ENCODE results near the gene U2AF1.
"Not testable (repeated sequence)": the region's sequence is repeated elsewhere in the genome, so short reads cannot be mapped to it uniquely, and the experiment has no call there.

The U2AF1 gene, protein sequence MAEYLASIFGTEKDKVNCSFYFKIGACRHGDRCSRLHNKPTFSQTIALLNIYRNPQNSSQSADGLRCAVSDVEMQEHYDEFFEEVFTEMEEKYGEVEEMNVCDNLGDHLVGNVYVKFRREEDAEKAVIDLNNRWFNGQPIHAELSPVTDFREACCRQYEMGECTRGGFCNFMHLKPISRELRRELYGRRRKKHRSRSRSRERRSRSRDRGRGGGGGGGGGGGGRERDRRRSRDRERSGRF

DNA sequence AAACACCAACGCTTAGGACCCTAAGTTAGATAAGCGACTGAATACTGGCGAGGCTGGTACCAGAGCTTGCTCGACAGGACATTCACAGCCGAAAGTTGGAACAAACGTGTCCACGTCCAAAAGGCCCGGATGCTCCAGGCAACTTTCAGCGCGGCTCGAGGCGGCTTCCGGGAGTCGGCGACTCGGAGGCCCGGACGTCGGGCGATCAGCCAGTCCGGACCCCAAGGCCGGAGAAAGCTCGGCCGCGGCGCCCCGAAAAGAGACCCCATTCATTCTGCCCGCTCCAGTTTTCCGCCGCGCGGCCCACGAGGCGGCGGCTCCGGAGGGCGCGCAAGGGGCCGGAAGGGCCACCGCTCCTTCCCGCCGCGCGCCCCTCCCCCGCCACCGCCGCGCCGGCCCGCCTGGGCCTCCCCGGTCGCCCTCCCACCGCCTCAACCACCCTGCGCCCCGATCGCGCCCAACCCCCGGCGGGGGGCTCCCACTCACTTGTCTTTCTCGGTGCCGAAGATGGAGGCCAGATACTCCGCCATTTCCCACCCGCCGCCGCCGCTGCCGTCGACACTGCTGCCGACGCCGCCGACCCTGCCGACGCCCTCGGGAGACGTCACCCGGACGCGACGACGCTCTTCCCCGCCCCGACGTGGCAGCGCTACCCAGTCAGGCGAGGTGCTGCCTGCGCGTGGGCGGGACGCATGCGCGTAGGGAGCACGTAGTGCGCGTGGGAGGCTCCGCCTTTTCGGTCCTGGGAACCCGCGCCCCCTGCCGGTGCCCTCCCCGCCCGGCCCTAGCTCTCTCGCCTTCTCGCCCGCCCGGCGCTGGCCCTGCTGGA, at the start of gene U2AF1:
Gene U2AF1 (minus strand): TSS at position 606 of the 829 bp plus-strand sequence. CDS start 76 bp downstream, at position 530.
- peak; percentile 52 for DNase-seq
- H3K27ac Mint-ChIP-seq, result peak within 1 kb of the TSS; percentile 56
- peak; percentile 78 to 89 for ATAC-seq (replicated peaks)
- not testable (repeated sequence) for H3K36me3 Mint-ChIP-seq, H3K27me3 Mint-ChIP-seq, H3K4me1 Mint-ChIP-seq, H3K9me3 Mint-ChIP-seq
- peak within 1 kb of the TSS in 1 of 2 donors; percentile 64 for H3K4me3 Mint-ChIP-seq

DNA sequence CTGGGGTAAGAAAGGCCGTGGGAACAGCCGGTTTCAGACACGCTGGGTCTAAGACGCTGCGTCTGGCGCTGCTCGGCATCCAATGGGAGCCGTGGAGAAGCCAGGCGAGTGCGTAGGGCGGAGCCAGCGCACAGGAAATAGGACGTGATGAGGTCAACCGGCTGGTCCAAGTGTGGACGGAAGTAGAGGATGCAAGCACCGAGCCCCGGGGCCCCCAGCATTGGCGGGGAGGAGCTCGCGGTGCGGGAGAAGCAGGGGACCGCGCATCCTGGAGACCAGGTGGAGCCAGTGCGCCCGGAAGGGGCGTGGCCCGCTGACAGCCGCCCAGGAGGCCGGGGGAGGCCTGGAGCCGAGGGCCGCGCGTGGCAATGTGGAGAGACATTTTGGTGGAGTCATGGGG, 46.2 kb upstream of the U2AF1 start:
- peak in 1 of 2 donors; percentile 14 for ATAC-seq (replicated peaks)
- not testable (repeated sequence) for H3K4me1 Mint-ChIP-seq, H3K27me3 Mint-ChIP-seq, H3K4me3 Mint-ChIP-seq, H3K27ac Mint-ChIP-seq, H3K9me3 Mint-ChIP-seq, DNase-seq, H3K36me3 Mint-ChIP-seq

DNA sequence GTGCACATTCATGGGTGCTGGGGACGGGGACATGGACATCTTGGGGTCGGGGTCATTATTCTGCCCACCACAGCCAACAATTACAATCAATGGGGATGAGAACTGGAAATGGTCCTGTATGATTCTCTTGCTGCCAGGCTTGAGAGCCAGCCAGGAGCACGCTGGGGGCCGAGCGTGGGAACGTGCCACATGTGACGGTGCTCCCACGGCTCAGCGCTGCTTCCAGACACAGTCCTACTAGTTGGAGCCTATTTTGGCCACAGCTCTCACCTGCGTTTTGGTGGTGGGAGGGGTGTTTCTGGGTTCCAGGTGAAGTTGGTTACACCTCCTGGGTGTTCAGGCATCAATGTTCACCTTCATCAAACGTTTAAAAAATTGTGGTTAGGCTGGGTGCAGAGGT, 42.0 kb upstream of the U2AF1 start:
- ATAC-seq (replicated peaks); H3K36me3 Mint-ChIP-seq; H3K27ac Mint-ChIP-seq; H3K4me1 Mint-ChIP-seq; H3K4me3 Mint-ChIP-seq; H3K27me3 Mint-ChIP-seq; H3K9me3 Mint-ChIP-seq; DNase-seq: not testable (repeated sequence)

DNA sequence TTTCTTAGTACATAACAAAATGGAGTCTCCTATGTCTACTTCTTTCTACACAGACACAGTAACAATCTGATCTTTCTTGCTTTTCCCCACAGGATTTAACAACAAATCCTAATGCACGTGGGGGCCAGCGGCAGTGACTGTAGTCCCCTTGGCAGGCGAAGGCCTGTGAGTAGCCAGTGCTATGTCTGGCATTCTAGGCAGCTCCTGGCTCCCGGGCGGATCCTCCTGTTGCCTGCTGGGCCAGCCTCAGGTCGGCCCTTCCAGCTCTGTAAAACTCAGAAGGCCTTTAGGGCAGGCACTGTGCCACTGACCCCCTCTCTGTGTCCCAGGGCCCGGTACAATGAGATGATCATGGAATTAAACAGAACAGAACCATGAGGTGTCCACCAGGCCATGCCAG, 40.6 kb upstream of the U2AF1 start:
- not testable (repeated sequence) for H3K4me3 Mint-ChIP-seq; H3K4me1 Mint-ChIP-seq; H3K27ac Mint-ChIP-seq; DNase-seq; H3K27me3 Mint-ChIP-seq; H3K36me3 Mint-ChIP-seq; H3K9me3 Mint-ChIP-seq; ATAC-seq (replicated peaks)

DNA sequence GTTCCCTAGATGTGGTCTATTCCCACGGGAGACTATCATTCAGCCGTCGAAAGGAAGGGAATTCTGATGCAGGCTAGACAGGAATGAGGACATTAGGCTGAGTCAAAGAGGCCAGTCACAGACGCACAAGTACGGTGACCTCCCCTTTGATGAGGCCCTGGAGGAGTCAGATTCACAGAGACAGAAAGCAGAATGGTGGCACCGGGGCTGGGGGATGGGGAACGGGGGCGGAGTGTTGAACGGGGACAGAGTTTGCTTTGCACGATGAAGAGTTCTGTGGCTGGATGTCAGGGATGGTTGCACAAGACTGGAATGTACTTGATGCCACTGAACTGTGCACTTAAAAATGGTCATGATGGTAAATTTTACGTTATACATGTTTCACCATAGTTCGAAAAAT, 39.3 kb upstream of the U2AF1 start:
- ATAC-seq (replicated peaks); H3K9me3 Mint-ChIP-seq; H3K4me3 Mint-ChIP-seq; DNase-seq; H3K36me3 Mint-ChIP-seq; H3K27me3 Mint-ChIP-seq; H3K4me1 Mint-ChIP-seq; H3K27ac Mint-ChIP-seq: not testable (repeated sequence)

DNA sequence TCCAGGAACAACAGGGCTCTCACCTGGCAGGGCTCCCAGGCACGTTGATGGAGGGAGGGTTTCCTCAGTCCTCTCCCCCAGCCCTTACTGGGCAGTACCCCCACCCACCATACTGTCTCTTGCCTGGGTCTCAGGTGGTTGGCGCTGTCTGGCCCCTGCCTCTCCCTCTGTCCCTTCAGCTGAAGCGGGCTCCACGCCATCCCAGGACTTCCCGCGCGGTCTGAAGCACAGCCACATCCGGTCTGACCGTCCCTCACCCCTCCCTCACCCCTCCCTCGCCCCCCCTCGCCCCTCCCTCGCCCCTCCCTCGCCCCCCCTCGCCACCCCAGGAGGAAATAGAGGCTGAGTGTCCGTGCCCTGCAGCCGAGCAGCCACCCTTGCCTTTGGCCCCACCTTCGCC, 34.0 kb upstream of the U2AF1 start:
- not testable (repeated sequence) for H3K4me3 Mint-ChIP-seq; H3K4me1 Mint-ChIP-seq; H3K27me3 Mint-ChIP-seq; H3K36me3 Mint-ChIP-seq; ATAC-seq (replicated peaks); DNase-seq; H3K27ac Mint-ChIP-seq; H3K9me3 Mint-ChIP-seq

DNA sequence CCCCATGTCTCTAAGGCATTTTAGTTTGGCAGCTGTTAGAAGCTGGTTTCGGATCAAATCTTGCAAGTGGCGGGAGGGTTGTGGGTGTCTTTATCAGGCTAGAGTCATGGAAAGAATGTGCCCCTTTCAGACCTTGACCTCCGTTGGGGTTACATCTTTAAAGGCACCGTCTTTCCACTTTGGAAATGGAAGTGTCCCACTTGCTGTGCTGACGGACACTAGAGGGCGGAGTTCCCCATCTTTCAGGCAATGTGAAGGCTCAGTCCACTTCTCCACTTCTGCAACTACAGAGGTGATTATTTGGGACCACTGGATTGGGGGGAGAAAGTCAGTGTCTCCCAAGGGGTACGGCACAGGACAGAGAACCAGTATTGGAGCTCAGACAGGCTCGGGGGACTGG, 31.6 kb upstream of the U2AF1 start:
- H3K9me3 Mint-ChIP-seq, H3K36me3 Mint-ChIP-seq, DNase-seq, H3K27me3 Mint-ChIP-seq, H3K27ac Mint-ChIP-seq, H3K4me3 Mint-ChIP-seq, H3K4me1 Mint-ChIP-seq: not testable (repeated sequence)
- ATAC-seq (replicated peaks), result peak; percentile 52 to 54

DNA sequence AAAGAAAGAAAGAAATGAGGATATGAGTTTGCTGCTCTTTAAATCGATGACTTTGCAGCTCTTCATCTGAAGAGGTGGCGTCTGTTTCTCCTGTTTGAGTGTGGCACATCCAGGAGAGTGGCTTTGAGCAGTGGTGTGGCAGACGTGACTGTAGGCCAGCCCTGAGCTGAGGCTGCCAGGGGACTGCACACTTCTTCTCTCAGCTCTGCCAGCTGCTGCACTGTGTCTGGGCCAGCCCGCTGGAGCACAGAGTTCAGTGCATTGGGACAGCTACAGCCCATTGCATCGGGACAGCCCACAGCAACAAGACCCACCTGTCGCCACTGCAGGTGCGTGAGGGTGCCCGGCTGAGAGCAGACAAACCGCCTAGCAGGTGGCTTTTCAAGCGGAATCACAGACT, 27.1 kb upstream of the U2AF1 start:
- ATAC-seq (replicated peaks); H3K9me3 Mint-ChIP-seq; H3K4me3 Mint-ChIP-seq; DNase-seq; H3K4me1 Mint-ChIP-seq; H3K27ac Mint-ChIP-seq; H3K27me3 Mint-ChIP-seq; H3K36me3 Mint-ChIP-seq: not testable (repeated sequence)

DNA sequence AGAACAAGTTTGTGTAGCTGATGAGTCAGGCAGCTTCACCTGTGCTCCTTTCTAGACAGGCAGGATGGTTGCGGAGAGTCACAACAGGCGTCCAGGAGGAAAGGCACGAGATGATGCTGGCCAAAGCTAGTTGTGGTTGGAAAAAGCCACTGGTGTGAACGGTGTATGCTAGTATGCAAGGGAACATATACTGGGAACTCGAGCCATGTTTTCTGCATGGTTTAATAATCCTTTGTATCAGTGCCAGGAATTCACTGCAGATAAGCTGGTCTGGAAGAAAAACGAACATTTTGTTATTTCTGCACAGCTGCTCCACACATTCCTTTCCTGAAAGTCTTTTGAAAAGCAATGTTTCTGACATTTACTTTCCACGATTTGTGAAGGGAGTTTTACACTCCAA, 22.7 kb upstream of the U2AF1 start:
- not testable (repeated sequence) for ATAC-seq (replicated peaks); H3K4me3 Mint-ChIP-seq; H3K9me3 Mint-ChIP-seq; H3K36me3 Mint-ChIP-seq; H3K27ac Mint-ChIP-seq; DNase-seq; H3K27me3 Mint-ChIP-seq; H3K4me1 Mint-ChIP-seq

DNA sequence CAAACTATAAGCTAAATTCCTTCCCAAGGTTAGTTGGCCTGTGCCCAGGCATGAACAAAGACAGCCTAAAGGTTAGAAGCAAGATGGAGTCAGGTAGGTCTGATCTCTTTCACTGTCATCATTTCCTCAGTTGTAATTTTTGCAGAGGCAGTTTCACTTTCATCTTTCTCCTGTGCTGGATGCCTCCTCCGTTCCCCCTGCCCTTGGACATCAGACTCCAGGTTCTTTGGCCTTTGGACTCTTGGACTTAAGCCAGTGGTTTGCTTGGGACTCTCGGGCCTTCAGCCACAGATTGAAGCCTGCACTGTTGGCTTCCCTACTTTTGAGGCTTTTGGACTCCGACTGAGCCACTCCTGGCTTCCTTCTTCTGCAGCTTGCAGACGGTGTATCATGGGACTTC, 8.6 kb upstream of the U2AF1 start:
- not testable (repeated sequence) for H3K4me1 Mint-ChIP-seq; H3K4me3 Mint-ChIP-seq; H3K36me3 Mint-ChIP-seq; H3K27me3 Mint-ChIP-seq; H3K27ac Mint-ChIP-seq; DNase-seq; ATAC-seq (replicated peaks); H3K9me3 Mint-ChIP-seq

DNA sequence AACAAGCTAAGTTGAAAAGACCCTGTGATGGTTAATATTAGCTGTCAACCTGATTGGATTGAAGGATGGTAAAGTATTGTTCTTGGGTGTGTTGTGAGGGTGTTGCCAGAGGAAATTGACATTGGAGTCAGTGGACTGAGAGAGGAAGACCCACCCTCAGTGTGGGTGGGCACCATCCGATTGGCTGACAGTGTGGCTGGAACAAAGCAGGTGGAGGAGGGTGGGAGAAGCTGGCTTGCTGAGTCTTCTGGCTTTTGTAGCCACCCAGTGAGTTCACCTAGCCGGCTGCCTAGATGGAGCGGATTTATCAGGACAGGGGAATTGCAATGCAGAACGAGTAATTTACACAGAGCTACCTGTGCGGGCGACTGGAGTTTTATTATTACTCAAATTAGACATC, 7.1 kb upstream of the U2AF1 start:
- not testable (repeated sequence) for H3K36me3 Mint-ChIP-seq; DNase-seq; ATAC-seq (replicated peaks); H3K27me3 Mint-ChIP-seq; H3K4me1 Mint-ChIP-seq; H3K27ac Mint-ChIP-seq; H3K9me3 Mint-ChIP-seq; H3K4me3 Mint-ChIP-seq

DNA sequence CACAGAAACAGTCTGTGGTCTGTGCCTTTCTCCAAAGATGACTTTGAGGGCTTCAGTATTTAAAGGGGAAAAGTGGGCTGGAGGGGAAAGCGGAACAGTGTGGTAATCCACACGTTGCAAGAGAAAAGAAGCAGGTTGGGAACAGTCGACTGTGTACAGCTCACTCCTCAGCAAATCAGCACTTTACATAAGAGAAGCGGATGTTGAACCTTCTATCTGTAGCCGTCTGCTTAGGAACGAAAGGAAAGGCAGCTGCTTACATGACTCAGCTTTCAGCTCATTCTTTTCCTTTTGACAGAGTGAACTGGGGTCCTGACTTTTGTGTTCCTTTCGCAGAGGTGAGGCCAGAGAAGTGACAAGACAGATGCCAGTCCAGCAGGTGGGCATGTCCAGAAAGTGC, 1.6 kb upstream of the U2AF1 start:
- H3K4me3 Mint-ChIP-seq, H3K4me1 Mint-ChIP-seq, H3K36me3 Mint-ChIP-seq, H3K9me3 Mint-ChIP-seq, DNase-seq, H3K27ac Mint-ChIP-seq, H3K27me3 Mint-ChIP-seq: not testable (repeated sequence)
- peak; percentile 25 to 50 for ATAC-seq (replicated peaks)

DNA sequence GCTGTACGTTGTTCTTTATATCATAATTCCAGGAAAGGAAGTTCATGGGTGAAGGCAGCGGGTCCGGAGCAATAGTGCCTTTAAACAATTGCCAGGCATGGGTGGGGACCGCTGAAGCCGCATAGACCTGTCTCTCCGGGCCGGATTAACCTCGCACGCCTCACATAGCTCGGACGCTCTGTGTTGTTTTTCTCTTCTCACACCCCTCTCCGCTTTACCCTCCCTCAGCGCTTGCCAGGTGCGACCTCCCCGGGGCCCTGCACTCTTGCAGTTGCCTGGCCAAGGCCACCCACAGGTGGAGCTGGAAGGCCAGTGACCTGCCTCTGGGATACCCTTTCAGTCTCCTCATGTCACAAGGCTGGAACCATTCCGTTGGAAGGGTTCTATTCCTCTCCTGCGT, 807 bp upstream of the U2AF1 start:
- not testable (repeated sequence) for H3K4me3 Mint-ChIP-seq; H3K9me3 Mint-ChIP-seq; ATAC-seq (replicated peaks)

DNA sequence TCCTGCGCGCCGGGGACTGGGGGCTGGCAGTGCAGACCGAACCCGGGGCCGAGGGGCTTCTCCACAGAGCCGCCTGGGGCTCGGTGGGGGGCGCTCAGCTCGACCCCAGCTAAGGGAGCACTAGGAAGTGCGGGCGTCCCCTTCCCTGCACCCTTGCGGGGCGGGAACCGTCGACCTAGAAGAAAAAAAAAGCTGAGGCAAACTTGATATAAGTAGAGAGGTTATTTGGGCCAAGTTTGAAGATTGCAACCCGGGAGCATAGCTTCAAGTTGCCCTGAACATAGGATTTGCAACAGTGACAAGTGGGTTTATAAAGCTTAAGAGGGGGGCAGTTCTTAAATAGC, 396 bp upstream of the U2AF1 start:
- not testable (repeated sequence) for H3K27me3 Mint-ChIP-seq, H3K36me3 Mint-ChIP-seq, H3K4me3 Mint-ChIP-seq, H3K27ac Mint-ChIP-seq, H3K9me3 Mint-ChIP-seq, H3K4me1 Mint-ChIP-seq, DNase-seq
- ATAC-seq (replicated peaks), result peak; percentile 22 to 24

More for the DNA sequence above, 807 bp upstream of the U2AF1 start:
- H3K4me1 Mint-ChIP-seq, H3K27ac Mint-ChIP-seq, DNase-seq, H3K27me3 Mint-ChIP-seq, H3K36me3 Mint-ChIP-seq: not testable (repeated sequence)

DNA sequence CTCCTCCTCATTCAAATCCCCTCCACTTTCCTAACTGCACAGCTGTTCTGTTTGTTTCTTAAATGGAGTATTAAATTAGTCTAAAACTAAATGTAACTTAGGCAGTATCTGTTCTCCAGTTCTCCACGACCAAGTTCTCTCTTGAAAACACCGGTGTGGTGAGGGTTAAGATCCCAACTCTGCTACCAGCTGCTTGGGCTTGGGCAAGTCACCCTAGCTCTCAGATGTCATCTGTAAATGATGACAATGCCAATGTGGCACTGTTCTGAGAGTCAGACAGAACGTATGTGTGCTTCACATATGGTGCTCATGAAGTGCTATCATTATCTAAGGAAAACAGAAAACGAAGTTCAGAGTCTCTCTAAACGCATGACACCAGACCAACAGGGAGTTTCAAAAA, 2.7 kb downstream of the U2AF1 start:
- not testable (repeated sequence) for H3K4me3 Mint-ChIP-seq; H3K4me1 Mint-ChIP-seq; H3K27ac Mint-ChIP-seq; H3K27me3 Mint-ChIP-seq; DNase-seq; ATAC-seq (replicated peaks); H3K36me3 Mint-ChIP-seq; H3K9me3 Mint-ChIP-seq
